Activated T-helper 1 cell treated with Interleukin-2 at 50 U/mL for 16 hours (primary cell): ENCODE measurements around the gene CNPY3.
A peak's percentile ranks its signal among the peaks of the same experiment; 100 is the strongest.

Source experiments
- DNase-seq: peaks from one replicate; pipeline ENCODE4 v3.0.0-alpha.2; 2020; ENCODE audit warnings: low read depth

The CNPY3 gene

DNA sequence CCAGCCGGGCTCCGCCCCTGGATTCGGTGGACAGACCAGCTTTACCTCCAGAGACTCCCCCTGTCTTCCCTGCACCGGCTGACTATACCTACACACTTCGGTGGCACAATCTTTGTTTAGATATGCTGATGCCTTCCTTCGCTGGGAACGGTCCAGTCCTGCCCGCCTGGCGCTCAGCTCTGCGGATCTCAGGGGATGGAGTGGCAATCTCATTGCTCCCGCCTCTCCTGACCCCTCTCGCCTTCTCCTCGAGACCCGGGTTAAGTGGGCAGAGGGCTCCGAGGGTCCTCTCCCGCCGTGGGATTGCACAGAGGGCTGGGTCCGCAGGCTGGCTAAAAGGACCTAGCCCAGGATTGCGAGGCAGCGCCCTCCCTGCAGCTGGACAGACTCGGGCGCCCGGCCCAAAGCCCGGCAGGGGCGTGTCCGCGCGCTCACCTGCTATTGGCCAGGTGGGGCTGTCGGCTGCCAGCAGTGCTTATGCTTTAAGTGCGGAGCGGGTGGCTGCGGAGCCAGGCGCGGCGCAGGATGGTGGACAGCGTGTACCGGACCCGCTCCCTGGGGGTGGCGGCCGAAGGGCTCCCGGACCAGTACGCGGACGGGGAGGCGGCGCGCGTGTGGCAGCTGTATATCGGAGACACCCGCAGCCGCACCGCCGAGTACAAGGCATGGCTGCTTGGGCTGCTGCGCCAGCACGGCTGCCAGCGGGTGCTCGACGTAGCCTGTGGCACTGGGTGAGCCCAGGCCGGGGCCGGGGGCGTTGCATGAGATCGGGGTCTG, 31.2 kb downstream of the CNPY3 start, which contains the start of gene GNMT:
Gene GNMT (plus strand): TSS at position 512 of the 777 bp plus-strand sequence. CDS start 14 bp downstream, at position 526.
- DNase-seq: peak; percentile 27

DNA sequence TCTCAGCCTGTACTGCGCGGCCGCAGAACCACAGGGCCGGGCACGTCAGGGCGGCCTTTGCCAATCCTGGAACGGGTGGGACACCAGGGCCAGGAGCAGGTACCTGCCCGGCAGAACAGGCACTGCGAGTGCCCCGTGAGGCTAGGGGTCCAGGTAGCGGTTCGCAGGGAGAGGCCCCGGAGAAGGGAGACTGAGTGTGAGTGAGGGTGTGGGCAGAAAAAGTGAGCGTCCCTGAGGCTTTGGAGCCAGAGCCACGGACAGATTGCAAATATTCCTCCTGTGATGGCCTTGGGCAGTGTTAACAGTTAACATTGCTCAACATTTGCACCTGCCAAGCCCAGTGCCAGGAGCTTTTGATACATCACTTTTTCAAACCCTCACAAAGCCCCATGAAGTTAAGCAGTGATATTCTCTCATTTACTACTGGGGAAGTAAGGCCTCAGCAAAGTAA, 31.8 kb downstream of the CNPY3 start:
- no peak for DNase-seq

DNA sequence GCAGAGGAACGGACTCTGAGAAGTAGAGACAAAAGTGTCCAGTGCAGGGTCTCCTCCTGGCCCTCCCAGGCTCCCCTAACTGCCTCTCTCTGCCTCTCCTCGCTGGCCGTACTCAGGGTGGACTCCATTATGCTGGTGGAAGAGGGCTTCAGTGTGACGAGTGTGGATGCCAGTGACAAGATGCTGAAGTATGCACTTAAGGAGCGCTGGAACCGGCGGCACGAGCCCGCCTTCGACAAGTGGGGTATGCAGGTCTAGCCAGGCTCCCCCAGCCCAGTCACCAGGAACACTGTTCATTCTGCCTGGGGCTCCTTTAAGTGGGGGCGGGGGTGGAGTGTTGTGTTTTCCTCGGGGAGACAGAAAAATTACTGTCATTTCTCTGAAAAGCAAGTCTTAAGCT, 32.8 kb downstream of the CNPY3 start:
- DNase-seq: no peak

DNA sequence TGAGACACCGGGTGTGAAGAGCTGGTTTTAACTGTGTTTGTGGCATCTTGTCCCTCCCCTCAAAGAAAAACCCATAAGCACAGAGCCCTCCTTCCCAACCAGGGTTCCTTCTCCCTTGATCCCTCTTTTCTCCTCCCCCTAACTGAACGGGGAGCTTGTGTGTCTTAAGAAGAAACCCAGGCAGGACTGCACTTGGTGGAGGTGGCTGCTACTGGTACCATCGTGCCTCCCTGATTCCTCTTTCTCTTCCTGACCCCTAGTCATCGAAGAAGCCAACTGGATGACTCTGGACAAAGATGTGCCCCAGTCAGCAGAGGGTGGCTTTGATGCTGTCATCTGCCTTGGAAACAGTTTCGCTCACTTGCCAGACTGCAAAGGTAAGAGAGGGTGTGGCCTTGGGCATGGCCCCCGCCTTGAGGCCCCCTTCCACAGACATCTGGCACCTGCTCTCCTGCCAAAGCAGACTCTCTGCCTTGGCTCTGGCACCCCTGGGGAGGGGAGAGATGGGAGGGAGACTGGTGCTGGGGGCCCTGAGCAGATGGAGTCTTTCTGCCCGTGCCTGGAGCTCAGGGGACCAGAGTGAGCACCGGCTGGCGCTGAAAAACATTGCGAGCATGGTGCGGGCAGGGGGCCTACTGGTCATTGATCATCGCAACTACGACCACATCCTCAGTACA, 33.4 kb downstream of the CNPY3 start:
- DNase-seq: no peak

DNA sequence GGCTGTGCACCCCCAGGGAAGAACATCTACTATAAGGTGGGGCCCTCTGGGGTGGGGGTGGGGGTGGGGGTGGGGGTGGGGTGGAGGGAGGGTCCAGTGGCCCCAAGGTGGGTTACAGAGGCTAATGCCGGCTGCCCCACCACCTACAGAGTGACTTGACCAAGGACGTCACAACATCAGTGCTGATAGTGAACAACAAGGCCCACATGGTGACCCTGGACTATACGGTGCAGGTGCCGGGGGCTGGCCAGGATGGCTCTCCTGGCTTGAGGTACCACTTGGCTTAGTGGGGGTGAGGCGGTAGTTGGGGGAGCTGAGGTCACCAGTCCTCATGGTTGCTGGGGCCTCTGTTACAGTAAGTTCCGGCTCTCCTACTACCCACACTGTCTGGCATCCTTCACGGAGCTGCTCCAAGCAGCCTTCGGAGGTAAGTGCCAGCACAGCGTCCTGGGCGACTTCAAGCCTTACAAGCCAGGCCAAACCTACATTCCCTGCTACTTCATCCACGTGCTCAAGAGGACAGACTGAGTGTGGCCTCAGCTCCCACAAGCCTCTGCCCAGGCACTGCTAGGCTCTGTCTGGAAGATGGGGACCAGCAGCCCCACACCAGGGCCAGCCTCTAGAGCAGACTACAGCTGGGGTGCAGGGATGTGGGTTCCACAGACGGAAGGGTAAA, 34.0 kb downstream of the CNPY3 start:
- DNase-seq: no peak

DNA sequence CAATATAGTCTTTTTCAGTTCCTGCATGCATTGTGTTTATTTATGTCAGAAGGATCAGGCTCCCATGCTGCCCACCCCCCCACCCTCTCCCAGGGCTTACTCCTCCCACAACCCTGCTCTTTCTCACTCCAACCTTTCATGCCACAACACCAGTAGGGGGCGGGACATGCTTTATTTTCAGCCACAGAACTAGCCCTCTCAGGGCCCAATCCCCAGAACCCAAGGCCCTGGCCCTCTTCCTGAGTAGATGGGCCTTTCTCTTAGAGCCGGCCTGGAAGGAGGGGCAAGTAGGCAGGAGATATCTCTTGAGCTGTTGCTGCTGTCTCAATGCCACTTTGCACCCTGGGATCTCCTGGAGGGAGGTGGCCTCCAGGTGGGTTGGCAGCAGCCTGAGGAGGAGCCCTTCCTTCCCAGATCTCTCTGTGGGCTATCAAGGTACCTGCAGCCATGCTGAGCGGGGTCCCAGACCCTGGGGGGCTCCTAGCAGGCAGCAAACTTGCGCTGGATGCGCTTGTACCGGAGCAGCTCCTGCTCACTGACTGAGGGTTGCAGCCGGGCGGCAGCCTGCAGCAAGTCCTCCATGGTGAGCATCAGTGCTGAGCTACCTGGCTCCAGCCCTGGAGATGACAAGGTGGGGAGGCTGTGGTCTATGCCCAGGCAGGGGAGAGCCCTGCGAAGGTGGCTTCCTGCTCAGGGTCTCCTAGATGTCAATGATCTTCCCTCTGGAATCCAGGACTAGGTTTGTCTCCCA, 34.8 kb downstream of the CNPY3 start:
- no peak for DNase-seq

DNA sequence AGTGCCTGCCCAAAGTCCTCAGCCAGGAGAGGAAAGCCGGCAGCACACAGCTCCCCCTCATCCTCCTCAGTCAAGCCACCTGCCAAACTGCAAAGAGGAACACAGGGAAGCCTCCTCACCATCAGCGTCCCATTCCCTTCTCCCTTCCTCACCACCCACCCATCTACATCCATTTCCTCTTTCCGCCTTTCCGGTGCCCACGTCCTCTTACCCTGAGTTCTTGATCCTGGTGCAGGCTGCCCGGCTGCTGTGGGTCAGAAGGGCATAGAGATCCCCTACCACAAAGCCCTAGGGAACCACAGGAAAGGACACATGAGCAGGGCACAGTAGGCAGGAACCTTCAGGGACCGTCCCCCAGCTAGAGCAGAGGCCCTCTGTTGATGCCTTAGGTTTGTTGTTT, 37.3 kb downstream of the CNPY3 start:
- DNase-seq: no peak

DNA sequence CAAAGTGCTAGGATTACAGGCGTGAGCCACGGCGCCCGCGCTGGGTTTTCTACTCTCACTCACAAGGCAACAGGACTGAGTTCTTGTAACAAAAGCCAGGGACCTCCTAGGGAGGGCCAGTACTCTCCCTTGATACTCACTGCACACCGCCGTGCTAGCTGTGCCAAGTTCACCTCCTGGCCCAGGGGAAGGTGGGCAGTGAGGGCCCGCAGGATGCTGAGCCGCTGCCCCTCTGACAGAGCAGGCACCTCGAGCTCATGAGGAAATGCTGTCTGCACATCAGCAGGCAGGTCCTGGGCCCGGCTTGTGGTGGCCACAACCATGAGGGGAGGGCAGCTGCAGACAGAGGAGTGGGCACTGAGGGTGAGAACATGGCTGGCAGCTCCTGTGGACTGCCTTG, 37.9 kb downstream of the CNPY3 start:
- DNase-seq: no peak

DNA sequence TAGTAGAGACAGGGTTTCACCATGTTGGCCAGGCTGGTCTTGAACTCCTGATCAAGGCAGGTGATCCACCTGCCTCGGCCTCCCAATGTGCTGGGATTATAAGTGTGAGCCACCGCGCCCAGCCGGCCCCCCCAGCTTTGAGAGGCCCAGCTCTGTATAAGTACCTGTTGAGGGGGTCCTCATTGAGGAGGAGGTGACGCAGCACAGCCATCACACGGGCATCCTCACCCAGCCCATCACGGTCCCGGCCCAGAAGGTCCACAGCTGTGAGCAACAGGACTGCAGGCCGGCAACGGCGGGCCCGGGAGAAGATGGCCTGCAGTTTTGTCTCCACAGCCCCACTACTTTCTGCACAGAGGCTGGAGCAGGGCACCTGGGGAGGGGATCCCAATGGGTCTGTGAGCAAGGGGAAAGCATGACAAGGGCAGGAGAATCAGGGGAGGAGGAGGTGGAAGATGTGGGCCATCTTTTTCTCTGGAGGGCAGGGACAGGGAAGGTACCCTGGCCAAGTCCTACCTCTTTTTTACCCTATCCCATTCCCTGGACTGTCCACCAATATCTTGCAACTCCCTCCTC, 38.9 kb downstream of the CNPY3 start:
- no peak for DNase-seq

DNA sequence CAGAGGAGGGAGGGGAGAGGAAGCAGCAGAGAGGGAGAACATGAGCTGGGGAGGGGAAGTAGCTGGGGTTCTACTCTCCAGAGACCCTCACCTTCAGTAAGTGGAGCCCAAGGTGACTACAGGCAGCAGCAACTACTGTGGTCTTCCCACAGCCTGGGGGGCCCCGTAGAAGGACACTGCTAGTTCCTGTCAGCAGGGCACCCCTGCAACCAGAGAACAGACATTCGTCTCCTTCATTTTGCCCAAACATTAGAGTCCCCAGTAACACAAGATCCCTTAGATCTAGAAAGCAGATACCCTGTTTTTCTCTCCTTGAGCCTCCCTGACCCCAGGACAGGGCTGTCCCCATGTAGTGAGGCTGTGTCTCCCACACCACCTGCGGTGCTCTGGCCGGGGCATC, 39.5 kb downstream of the CNPY3 start:
- no peak for DNase-seq

DNA sequence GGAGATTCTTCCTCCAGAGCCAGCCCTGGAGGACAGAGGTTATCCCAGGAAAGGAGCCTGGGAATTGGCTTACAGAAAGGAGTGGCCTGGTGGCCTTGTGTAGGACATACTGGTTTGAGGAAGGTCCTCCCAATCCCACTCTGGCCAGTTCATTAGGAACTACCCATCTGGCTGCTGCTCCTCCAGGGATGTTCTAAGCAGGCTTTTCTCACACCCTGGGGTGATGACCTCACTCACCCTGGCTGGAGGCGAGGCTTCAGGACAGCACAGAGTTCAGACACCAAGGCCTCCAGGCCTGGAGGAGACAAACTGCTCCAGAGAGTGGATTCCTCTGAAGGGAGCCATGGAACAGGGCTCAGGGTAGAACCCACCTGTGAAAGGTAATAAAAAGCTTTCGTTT, 40.2 kb downstream of the CNPY3 start:
- DNase-seq: no peak

DNA sequence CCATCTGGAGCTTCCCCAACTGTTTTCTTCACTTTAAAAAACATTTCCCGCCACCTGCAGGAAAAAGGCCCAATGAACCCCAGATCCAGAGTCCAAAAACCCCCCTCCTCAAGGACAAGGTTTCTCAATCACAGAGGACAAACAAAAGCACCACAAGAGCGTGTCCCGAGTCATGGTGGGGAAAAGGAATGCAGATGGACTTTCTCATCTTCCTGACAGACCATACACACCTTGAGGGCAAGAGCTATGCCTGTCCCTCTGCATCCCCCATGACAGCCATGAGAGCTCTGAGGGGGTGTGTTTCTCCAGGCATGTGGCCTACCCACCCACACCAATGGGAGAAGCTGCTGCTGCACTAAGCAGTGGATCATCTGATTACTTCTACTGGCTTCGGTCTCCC, 40.7 kb downstream of the CNPY3 start:
- no peak for DNase-seq

DNA sequence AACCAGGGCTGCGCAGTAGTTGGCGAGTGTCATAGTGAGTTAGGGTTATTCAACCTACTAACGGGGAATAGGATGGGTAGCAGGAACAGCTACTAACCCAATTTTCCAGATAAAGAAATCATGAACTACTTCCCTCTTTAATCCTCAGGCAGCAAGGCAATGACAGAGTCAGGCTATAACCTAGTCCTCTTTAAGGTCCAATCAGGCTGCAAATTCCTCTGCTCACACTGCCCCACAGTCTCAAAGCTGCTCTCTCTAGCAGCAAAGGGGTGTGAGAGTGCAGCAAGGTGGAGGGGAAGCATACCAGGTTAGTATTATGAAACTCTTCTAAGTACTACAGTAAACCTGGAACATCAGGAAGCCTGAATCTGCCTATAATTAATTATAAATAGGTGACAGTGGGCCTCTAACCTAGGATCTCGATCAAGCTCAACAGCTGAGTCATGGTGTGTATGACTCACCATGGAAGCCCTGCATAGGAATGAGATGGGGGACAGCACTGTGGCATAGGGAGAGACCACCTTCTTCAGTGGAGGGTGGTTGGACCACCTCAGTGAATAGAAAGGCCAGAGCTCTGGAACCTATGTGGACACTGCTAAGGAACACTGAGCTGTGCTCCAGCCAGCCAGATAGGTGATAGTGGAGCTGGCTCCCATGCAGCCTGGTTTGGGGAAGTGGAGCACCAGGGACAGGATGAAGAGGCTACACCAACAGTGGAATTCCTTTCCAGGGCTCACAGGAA, 41.8 kb downstream of the CNPY3 start:
- DNase-seq: no peak

DNA sequence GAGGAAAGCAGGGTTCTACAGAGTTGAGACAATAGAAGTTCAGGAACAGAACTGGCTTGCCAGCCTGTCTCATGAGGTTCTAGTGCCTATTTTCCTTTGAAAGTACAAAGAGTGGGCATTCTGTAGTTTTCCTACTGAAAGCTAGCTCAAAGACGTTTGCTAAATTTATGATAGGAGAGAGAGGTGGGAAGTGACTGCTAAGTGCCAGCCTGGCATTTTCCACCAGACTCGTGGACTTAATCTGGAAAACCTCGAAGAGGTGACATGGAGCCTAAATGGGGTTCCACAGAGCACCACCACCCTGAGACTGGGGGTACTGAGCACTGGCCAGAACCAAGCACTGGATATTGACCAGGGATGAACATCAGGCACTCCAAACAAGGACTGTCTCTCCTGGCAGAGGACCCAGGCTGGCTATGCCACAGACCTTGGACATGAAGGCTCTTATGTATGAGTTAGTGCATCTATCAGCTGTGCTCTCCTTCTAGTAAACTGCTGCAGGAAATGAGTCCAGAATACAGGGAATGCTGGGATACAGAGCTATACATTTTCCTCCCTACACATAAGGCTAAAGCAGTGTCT, 42.6 kb downstream of the CNPY3 start:
- DNase-seq: no peak

DNA sequence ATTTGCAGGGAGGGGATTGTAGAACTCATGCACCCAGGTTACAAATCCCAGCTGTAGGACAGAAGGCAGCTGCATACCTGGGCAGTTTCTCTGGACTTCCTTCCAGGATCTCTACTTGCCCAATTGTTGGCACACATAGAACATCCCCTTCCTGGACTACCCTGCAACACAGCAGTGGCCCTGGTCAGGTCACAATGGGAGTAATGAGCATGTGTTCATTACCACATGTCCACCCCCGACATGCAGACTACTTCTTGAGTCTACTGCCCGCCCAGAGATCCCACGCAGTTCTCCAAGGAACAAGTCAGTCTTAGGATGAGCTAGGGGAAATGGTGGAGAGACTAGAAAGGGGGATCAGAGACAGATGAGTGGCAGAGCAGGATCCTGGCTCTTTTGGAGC, 44.6 kb downstream of the CNPY3 start:
- DNase-seq: no peak

DNA sequence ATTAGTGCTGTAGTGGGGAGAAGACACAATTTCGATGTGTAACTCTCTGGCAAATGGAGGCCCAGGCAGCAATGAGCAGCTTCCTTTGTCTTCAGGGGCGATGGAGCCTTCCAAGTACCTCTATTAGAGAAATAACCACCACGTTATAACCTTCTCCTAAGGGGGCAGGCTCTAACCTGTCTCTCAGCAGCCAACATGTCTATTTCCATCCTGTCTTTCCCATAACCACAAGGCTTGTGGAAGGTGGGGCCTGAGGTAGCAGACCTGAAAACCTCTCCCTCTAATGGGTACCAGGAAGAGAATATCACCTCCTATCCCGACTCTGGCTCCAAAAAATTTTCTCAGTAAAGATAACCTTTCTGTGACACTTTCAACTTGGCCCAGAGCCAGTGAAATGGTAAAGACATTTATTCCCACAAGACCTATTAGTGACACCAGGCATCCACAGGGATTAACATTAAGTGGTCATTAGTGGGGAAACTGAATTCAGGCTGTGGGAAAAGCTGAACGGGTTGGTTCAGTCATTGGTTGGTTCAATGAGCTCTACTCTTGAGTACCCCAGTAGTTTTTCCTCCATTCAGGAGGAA, 45.7 kb downstream of the CNPY3 start:
- DNase-seq: no peak

DNA sequence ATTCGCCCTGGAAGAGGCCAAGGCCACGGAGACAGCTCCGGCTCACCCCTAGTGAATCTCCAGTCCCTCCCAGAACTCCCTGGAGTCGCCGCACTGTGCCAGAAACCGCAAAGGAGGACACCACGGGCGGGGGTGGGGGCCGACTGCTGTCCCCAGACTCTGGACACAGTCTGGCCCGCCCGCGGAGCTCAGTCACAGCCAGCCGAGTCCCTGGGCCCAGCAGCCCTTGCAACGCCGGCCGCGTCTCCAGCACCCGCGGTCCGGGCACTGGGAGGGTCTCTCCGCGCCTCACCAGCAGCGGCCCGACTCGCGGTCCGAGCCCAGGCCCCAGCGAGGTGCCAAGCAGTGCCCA, 49.2 kb downstream of the CNPY3 start:
- DNase-seq: no peak

DNA sequence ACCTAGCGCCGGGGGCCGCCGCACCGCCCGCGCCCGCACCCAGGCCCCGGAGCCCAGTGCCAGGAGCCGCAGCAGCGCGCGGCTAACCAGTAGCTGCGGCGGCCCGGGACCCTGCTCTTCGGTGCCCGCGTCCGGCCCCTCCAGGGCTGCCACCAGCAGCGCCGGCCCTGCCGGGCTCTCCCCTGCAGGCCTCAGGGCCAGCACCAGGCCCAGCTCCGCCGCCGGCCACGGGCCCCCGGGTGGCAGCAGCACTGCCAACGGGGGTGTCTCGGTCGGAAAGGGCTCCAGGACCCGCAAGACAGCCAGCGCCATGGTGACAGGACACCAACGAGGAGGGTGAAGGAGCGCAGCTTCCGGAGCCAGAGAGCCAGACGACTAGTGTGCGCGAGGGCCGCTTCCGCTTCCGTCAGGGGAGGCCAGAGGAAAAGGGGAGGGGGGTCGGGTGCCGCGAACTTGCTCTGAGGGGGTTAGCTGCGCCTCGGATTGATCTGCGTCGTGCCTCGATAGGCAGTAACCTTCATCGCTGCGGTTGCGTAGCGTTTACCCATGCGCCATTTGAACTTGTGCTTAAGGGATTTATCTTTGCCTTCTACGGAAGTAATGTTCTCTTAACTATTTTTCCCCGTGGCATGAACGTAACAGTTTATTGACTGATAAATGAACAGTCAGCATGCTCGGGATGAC, 49.7 kb downstream of the CNPY3 start, which contains the start of gene PEX6:
Gene PEX6 (minus strand): TSS at position 343 of the 684 bp plus-strand sequence. CDS start 31 bp downstream, at position 312.
- peak; percentile 91 for DNase-seq

DNA sequence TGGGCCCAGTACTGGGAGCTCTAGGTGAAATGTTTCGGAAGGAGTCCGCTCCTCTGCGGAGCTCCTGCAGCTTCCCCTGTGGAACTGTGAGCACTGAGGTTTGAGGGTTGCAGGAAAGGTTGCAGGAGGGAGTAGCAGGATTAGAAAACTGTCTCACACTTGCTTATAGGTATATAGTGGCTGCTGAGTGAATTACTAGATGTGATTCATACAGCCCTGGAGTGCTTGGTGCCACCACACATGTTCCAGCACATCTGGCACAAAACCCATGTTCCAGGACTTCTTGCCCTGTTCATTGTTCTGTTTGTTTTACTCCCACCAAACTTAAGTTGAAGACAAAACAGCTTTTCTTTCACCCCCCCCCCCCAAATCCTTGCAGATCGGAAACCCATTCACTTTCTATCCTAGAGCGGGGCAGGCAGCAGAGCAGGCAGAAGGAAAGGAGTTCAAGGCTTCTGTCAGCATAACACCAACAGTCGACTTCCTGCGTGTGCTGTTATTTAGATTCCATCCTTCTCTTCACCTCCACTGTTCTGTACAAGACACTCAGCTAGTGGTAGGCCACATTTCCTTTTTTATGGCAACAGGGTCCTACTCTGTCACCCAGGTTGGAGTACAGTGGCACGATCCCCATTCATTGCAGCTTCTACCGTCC, 50.4 kb downstream of the CNPY3 start:
- DNase-seq: no peak
